NCI-H2081 treated with DMSO at 0.1 percent for 48 hours (cell line): Measurements from ENCODE around the gene RAB11FIP4.

Experiments
- DNase-seq: peaks from one replicate; lab custom pipeline; 2025; lab: John Stamatoyannopoulos, UW

The RAB11FIP4 gene

DNA sequence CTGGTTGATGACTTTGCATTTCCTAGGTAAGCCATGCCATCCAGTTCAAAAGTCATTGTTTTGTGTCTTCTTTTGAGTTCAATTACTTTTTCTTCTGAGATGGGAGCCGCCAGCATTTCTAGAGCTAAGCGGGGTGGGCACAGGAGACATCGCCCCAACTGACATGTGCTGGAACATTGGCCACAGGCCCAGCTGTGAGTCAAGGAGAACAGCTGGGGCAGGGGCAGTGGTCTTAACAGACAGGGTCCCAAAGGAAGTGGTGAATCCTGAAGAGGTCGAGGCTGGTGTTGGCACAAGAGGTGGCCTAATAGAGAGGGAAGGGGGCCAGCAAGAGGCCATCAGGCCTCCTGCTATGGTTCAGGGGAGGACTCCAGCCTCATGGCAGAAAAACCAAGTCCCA is 17.1 kb downstream of the RAB11FIP4 start:
- no peak for DNase-seq

- no peak for DNase-seq
Observed at GRCh38 chr17:31411707-31412285, 20.3 kb downstream of the RAB11FIP4 start.

- no peak for DNase-seq
Observed at GRCh38 chr17:31412511-31412910, 21.0 kb downstream of the RAB11FIP4 start.

- no peak for DNase-seq
Observed at GRCh38 chr17:31413081-31413799, 21.8 kb downstream of the RAB11FIP4 start.

DNA sequence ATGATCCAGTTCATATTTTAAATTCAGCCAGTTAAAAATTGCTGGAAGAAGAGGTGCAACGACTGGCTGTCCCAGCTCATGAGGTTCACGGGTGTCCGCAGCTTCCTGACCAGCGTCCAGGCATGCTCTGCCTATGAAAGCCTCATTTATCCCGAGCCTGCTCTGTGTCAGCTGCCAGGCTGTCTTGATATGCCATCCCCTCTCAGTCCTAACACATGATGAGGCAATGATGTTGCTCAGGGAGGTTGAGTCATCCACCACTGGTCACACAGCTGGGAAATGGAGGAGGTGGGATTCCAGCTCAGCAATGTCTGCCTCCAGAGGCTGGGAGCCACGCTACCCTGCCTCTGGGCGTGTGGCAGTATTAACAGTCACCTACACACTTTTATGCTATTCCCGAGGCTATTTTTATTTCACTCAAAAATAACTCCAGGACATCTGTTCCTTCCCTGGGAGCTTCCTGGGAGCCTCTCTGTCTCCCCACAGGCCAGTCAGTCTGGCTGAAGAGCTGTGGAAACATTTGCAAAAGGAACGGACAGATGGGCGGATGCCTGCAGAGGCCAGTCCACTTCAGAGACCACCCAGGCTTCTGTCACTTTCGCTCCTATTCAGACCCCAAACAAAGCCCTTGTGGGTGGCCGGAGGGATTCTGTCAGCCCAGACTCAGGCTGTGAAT is 22.5 kb downstream of the RAB11FIP4 start:
- DNase-seq: no peak

DNA sequence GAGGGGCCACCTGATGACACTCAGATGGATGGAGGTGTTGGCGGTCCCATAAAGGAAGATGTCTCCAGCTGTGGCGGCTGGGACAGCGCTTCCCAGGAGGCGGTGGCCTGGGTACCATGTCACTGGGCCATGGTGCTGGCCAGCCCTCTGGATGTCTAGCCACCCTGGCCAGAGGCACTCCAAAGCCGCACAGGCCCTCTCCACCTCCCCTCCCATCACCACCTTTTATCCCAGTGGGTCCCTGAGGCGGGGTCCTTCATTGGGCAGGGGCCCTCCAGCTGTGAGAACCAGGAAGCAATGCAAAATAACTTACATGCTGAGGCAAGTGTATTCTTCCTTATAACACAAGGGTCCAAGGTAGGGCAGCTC is 23.1 kb downstream of the RAB11FIP4 start:
- DNase-seq: no peak

GRCh38 chr17:31415004-31415454 is 23.6 kb downstream of the RAB11FIP4 start:
- DNase-seq: no peak

DNA sequence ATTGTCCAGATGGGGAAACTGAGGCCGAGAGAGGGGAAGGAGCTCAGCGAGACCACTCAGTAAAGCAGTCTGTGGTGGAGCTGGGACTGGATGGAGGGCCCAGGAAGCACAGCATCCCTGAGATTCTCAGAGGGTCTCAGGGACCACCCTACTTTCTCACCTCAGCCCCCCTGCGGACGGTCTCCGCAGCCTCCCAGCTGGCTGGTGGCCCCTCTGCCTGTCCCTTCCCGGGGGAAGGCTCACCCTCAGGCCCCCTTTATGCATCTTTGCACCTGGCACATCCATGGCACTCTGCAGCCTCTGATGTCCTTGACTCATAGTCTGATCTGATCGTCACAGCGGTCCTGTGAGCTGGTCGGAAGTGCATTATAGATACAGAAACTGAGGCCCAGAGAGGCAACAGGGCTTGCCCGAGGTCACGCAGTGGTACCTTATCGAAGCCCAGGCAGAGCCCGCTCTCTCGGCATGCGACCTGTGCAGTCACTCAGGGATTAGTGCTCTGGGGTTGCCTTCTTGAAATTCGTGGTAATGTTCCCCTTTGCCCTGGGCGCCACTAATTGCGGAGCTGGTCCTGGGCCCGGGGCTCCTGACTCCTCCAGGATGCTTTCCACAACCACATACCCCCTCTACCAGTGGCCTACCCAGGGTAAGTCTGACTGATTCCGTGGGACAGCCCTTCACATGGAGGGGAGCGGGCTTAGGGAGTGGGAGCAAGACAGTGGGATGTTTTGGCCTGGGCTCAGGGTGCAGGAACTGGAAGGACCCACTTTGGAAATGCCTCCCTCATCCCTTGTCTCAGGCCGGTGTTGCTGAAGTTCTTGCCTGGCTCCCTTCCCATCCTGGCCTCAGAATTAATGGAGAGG is 24.4 kb downstream of the RAB11FIP4 start:
- no peak for DNase-seq

DNA sequence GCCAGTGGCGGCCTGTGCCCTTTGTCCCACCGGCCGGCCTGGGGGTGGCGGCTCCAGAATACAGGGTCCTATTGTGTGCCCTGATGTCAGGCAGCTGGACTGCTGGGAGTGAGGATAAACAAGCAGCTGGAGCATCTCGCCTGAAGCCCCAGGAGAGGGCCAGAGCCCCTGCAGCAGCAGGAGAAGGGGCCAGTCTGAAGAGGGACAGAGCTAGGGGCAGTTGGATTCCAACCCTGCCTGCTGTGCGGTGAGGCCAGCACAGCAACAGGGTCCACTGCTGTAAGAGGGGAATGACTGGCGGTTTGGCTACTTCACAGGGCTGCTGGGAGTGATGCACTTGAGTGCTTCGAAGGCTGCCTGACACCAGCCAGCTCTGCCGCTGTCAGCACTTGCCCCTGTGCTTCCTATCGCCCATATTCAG is 25.0 kb downstream of the RAB11FIP4 start:
- no peak for DNase-seq

- DNase-seq: no peak
Observed at GRCh38 chr17:31417051-31417792, 25.7 kb downstream of the RAB11FIP4 start.

- DNase-seq: no peak
Observed at GRCh38 chr17:31418773-31419350, 27.4 kb downstream of the RAB11FIP4 start.

DNA sequence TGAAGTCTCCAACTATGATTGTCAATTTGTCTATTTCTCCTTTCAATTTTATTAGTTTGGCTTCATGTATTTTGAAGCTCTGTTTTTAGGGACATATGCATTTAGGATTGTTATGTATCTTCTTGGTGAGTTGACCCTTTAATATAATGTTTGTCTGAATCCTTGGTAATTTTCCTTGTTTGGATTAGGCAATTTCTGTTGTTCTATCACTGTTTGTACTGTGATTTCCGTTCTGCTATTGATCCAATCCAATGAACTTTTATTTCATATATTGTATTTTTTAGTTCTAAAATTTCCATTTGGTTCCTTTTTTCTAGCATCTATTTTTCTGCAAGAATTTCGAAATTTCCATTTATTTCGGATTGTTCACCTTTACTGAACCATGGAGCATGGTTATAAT is 31.0 kb downstream of the RAB11FIP4 start:
- DNase-seq: no peak

DNA sequence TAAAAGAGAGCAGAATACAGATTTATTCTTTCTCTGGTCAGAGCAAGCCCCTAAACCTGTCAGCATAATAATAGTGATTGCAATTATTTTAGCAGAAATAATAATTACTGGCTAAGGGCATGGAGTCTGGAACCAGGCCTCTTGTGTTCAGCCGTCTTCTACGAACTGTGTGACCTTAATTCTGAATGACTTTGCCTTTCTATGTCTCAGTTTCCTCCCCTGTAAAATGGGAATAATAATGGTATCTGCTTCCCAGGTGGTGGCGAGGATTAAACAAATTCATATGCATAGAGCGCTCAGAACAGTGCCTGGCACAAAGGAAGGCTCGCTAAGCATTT is 33.4 kb downstream of the RAB11FIP4 start:
- DNase-seq: no peak

DNA sequence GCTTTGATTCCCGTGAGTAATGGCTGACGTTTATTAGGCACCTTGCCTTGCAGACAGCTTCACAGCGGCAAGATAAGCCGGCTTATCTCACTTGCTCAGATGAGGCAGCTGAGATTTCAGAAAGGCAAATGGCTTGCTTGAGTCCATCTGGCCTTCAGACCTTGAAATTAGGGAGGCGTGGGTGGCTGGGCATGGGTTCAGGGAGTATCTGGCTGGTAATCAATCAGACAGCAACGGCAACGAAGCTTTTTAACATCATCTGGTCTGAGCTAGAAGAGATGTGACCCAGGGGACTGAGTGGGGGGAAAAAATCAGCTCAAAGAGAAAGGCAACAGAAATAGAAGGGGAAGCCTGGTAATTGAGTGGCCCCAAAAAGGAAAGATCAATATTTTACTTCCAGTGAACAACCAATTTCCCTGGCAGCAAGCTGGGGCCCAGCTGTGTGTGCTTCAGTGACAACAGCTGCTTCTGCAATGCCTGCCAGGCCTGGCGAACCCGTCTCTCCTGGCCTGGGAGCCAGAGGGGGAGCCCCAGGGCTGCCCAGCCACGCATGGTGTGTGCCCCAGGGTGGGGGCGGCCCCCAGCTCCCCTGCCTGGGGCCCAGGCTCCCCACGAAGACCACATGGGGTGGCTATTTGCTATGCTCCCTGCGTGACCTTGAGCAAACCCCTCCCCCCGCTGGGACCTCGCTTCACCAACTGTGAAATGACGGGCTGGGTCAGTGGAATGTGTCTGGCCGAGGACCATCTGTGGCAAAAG is 34.0 kb downstream of the RAB11FIP4 start:
- DNase-seq: no peak

- DNase-seq: no peak
Observed at GRCh38 chr17:31427684-31428083, 36.2 kb downstream of the RAB11FIP4 start.

- DNase-seq: no peak
Observed at GRCh38 chr17:31428111-31428510, 36.6 kb downstream of the RAB11FIP4 start.

DNA sequence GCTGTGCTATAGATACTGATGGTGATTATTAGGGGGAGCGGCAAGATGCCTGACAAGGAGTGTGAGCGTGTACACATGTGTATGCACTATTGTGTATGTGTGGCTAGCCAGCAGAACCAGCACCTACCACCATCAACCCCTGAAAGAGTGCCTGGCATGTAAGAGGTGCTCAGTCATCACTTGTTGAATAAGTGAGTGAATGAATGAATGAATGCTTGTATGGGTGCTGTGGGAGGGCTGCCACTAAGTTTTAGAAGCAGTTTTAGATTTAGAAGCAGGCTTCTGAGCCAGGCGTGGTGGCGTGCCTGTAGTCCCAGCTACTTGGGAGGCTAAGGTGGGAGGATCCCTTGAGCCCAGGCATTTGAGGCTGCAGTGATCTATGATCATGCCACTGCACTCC is 37.0 kb downstream of the RAB11FIP4 start:
- DNase-seq: no peak

GRCh38 chr17:31431098-31431851 is 39.8 kb downstream of the RAB11FIP4 start:
- no peak for DNase-seq

- no peak for DNase-seq
Observed at GRCh38 chr17:31431852-31432658, 40.6 kb downstream of the RAB11FIP4 start.
